ENCODE measurements around the gene TCP1.

- TF ChIP-seq POLR2A (IDR thresholded peaks at IDR 0.05; ENCODE audit: low read length) (no peak), GATA1 (IDR thresholded peaks at IDR 0.05; ENCODE audit: low read depth, low read length) (no peak)
Measured at GRCh38 chr6:159819932-159820640, 30.7 kb upstream of the TCP1 start.
